Upper lobe of right lung (tissue), 1 donor: ENCODE results near the gene FKBP10. TPM values are rescaled to one million over a fixed set of nuclear protein-coding genes. Genes with fewer than 3 reads are reported as not detected.
A peak's percentile ranks its signal among the peaks of the same experiment; 100 is the strongest.
"Not testable (repeated sequence)": the region's sequence is repeated elsewhere in the genome, so short reads cannot be mapped to it uniquely, and the experiment has no call there.

ENCODE experiments used
- ATAC-seq: fragments of 200-7000 bp; cut with Tn5 transposase; one replicate; pipeline ENCODE4 v1.9.1; 2020; ENCODE audit warnings: mild to moderate bottlenecking, moderate library complexity
- DNase-seq: peaks from one replicate; pipeline ENCODE4 v3.0.0-alpha.2; 2020
- H3K27ac ChIP-seq: fragments of 200-600 bp; one replicate; pipeline ENCODE4 v1.8.0; 2022
- H3K27me3 ChIP-seq: fragments of 200-600 bp; one replicate; pipeline ENCODE4 v1.8.0; 2022; ENCODE audit warnings: mild to moderate bottlenecking
- H3K36me3 ChIP-seq: fragments of 200-600 bp; one replicate; pipeline ENCODE4 v1.8.0; 2022
- H3K4me1 ChIP-seq: fragments of 200-600 bp; one replicate; pipeline ENCODE4 v1.8.0; 2022
- H3K4me3 ChIP-seq: fragments of 200-600 bp; one replicate; pipeline ENCODE4 v1.8.0; 2022; ENCODE audit warnings: mild to moderate bottlenecking
- H3K9me3 ChIP-seq: fragments of 200-600 bp; one replicate; pipeline ENCODE4 v1.8.0; 2022
- intact Hi-C: fragments of 100-400 bp; cut with DNase I; formaldehyde crosslinking; loops from one replicate; pipeline ENCODE4 v1.11.0; 2022
- total RNA-seq: library from RNA; stranded (reverse); fragmentation: NEBNext Ultra II Directional; extraction: Animal tissue kit (Norgen Biotek cat#: 25700); gene quantifications from one replicate; pipeline ENCODE4 v1.2.1, GENCODE V29; 2021
- TF ChIP-seq, protein P1 (sequence below): fragments of 200-600 bp; IDR thresholded peaks from one replicate; pipeline ENCODE4 v1.8.0; 2022; ENCODE audit warnings: antibody characterized with exemption
- donor health status: DM: no; HTN: yes; CAD: no; lungs with severe emphysema.

The FKBP10 gene
- total RNA-seq, 1 donor from 2014 or later, result 34.5 TPM

DNA sequence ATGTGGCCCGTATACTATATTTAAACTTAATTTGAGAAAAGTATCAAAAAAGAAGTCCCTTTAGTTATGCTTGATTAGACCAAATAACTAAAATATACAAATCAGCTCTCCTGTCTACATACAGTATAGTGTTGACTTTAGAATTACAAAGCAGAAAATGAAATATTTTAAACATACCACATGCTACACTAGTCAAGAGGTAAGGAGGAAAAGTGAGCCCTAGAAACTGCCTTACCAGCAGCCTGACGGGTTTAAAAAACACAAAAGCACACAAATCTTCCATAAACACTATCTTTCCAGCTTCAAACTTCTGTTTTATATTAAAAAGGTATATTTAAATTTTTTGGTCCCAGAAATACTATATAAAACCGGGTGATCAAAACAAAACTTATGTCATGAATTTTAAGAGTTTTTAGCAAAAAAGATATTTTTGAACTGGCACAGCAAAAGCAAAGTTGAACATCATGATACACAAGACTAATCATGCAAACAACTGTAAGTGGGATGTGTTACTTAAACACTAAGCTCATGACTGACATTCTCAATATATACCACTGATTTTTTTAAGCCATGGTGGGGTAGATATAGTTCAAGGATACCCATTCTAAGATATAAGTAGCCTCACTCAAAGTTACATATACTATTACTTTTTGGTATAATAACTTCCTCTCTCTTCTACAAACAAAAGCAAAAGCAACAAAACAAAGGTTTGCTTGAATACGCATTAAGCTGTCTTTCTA is 36.6 kb downstream of the FKBP10 start:
- H3K27ac ChIP-seq, result no peak overlapping the region
- no peaks in the 10 kb centered on the region for H3K9me3 ChIP-seq
- TF ChIP-seq, protein P1, sequence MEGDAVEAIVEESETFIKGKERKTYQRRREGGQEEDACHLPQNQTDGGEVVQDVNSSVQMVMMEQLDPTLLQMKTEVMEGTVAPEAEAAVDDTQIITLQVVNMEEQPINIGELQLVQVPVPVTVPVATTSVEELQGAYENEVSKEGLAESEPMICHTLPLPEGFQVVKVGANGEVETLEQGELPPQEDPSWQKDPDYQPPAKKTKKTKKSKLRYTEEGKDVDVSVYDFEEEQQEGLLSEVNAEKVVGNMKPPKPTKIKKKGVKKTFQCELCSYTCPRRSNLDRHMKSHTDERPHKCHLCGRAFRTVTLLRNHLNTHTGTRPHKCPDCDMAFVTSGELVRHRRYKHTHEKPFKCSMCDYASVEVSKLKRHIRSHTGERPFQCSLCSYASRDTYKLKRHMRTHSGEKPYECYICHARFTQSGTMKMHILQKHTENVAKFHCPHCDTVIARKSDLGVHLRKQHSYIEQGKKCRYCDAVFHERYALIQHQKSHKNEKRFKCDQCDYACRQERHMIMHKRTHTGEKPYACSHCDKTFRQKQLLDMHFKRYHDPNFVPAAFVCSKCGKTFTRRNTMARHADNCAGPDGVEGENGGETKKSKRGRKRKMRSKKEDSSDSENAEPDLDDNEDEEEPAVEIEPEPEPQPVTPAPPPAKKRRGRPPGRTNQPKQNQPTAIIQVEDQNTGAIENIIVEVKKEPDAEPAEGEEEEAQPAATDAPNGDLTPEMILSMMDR, result no peak
- DNase-seq (no peak), ATAC-seq (no peak)
- H3K36me3 ChIP-seq, result peaks cover 19% of the 10 kb centered on the region
- no peaks in the 10 kb centered on the region for H3K27me3 ChIP-seq
- intact Hi-C loops, result no loop called here
- no peaks in the 10 kb centered on the region for H3K4me1 ChIP-seq
- H3K4me3 ChIP-seq, result no peak overlapping the region

DNA sequence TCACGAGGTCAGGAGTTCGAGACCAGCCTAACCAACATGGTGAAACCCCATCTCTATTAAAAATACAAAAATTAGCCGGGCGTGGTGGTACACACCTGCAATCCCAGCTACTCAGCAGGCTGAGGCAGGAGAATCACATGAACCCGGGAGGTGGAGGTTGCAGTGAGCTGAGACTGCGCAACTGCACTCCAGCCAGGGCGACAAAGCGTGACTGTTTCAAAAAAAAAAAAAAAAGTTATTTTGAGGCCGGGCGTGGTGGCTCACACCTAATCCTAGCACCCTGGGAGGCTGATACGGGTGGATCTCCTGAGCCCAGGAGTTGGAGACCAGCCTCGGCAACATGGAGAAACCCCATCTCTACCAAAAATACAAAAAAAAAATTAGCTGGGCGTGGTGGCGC is 38.6 kb downstream of the FKBP10 start:
- peaks cover 25% of the 10 kb centered on the region for H3K36me3 ChIP-seq
- not testable (repeated sequence) for H3K27ac ChIP-seq, H3K27me3 ChIP-seq

GRCh38 chr17:41860254-41860931 is 47.6 kb downstream of the FKBP10 start:
- H3K27me3 ChIP-seq, result no peaks in the 10 kb centered on the region
- no peak overlapping the region for H3K4me3 ChIP-seq
- peaks cover 18% of the 10 kb centered on the region for H3K4me1 ChIP-seq
- intact Hi-C loops, result no loop called here
- ATAC-seq, result no peak
- no peaks in the 10 kb centered on the region for H3K9me3 ChIP-seq
- no peak for DNase-seq
- H3K27ac ChIP-seq, result no peak overlapping the region
- H3K36me3 ChIP-seq, result no peaks in the 10 kb centered on the region
- TF ChIP-seq, protein P1, result no peak

More for the DNA sequence above, 38.6 kb downstream of the FKBP10 start:
- H3K9me3 ChIP-seq, DNase-seq, ATAC-seq, intact Hi-C loops, H3K4me3 ChIP-seq, H3K4me1 ChIP-seq: not testable (repeated sequence)

- Histone ChIP-seq H3K4me1 (peaks cover 18% of the 10 kb centered on the region), H3K27ac (no peak overlapping the region), H3K4me3 (peak overlapping the region; percentile 96), H3K36me3 (peaks cover 17% of the 10 kb centered on the region), H3K9me3 (no peaks in the 10 kb centered on the region), H3K27me3 (no peaks in the 10 kb centered on the region)
- DNase-seq (no peak), ATAC-seq (no peak)
- intact Hi-C loops, result no loop called here
- TF ChIP-seq, protein P1, result no peak
These were observed 50.5 kb downstream of the FKBP10 start for GRCh38 chr17:41863074-41863848.

- H3K9me3 ChIP-seq, result no peaks in the 10 kb centered on the region
- ATAC-seq (no peak), DNase-seq (no peak)
- intact Hi-C loops, result no loop called here
- peak overlapping the region; percentile 96 for H3K4me3 ChIP-seq
- no peaks in the 10 kb centered on the region for H3K27me3 ChIP-seq
- TF ChIP-seq, protein P1, result no peak
- peaks cover 28% of the 10 kb centered on the region for H3K36me3 ChIP-seq
- H3K4me1 ChIP-seq, result peaks cover 18% of the 10 kb centered on the region
- peak overlapping the region; percentile 95 for H3K27ac ChIP-seq
These were observed 51.7 kb downstream of the FKBP10 start for GRCh38 chr17:41864498-41864835.
